Measurements from ENCODE around the gene GDAP1L1. TPM values are rescaled to one million over a fixed set of nuclear protein-coding genes. Genes with fewer than 3 reads are reported as not detected.

Gene GDAP1L1
- total RNA-seq, 1 donor from 2014 or later = 0.40 TPM

DNA sequence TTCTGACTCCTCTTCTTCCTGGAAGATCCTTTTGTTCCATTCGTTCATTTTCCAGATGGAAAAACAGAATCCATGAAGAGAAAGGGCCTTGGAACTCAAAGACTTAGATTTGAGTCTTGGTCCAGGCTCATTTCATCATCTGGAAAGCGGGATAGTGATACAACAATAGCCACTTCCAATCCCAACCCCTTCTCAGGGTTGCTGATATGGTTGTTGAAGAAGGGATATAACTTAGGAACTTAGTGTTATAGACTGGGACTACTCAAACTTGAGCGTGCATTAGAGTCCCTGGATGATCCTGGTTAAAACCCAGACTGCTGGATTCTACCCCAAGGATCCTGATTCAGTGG lies 1.3 kb downstream of the GDAP1L1 start:
- H3K4me3 Mint-ChIP-seq = no peak overlapping the region
- no peak for DNase-seq (ENCODE audit: low spot score in 2 of 2, unreplicated experiment in 2 of 2)
- no peaks in the 10 kb centered on the region for H3K9me3 Mint-ChIP-seq
- H3K27ac Mint-ChIP-seq = no peak overlapping the region
- peaks cover 9% of the 10 kb centered on the region for H3K4me1 Mint-ChIP-seq
- no peaks in the 10 kb centered on the region for H3K36me3 Mint-ChIP-seq
- H3K27me3 Mint-ChIP-seq (ENCODE audit: low read depth) = peaks cover 49% of the 10 kb centered on the region
- TF ChIP-seq, protein P1, sequence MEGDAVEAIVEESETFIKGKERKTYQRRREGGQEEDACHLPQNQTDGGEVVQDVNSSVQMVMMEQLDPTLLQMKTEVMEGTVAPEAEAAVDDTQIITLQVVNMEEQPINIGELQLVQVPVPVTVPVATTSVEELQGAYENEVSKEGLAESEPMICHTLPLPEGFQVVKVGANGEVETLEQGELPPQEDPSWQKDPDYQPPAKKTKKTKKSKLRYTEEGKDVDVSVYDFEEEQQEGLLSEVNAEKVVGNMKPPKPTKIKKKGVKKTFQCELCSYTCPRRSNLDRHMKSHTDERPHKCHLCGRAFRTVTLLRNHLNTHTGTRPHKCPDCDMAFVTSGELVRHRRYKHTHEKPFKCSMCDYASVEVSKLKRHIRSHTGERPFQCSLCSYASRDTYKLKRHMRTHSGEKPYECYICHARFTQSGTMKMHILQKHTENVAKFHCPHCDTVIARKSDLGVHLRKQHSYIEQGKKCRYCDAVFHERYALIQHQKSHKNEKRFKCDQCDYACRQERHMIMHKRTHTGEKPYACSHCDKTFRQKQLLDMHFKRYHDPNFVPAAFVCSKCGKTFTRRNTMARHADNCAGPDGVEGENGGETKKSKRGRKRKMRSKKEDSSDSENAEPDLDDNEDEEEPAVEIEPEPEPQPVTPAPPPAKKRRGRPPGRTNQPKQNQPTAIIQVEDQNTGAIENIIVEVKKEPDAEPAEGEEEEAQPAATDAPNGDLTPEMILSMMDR (IDR thresholded peaks at IDR 0.05; ENCODE audit: unreplicated experiment) = no peak

DNA sequence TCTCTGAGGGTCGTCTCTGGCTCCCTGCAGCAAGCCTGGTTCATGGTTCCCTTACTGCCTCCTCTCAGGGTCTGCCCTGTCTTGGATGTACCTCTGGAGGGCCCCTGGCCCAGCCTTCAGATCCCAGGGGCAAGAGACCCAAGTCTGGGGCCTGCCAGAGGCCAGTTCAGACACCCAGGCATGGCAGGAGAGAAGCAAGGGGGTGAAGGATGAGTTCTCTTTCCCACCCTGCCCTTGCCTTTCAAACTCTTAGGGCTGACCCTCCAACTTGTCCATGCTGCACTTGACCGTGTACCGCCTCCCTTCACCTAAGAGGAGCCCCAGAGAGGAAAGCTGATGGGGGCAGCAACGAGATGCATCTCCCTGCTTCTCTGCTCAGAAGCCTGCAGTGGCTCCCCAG lies 4.2 kb downstream of the GDAP1L1 start:
- H3K4me1 Mint-ChIP-seq = peaks cover 9% of the 10 kb centered on the region
- no peak overlapping the region for H3K27ac Mint-ChIP-seq
- no peaks in the 10 kb centered on the region for H3K36me3 Mint-ChIP-seq
- H3K4me3 Mint-ChIP-seq = no peak overlapping the region
- TF ChIP-seq, protein P1 (IDR thresholded peaks at IDR 0.05; ENCODE audit: unreplicated experiment) = no peak
- peaks cover 22% of the 10 kb centered on the region for H3K27me3 Mint-ChIP-seq (ENCODE audit: low read depth)
- H3K9me3 Mint-ChIP-seq = no peaks in the 10 kb centered on the region
- no peak for DNase-seq (ENCODE audit: low spot score in 2 of 2, unreplicated experiment in 2 of 2)

DNA sequence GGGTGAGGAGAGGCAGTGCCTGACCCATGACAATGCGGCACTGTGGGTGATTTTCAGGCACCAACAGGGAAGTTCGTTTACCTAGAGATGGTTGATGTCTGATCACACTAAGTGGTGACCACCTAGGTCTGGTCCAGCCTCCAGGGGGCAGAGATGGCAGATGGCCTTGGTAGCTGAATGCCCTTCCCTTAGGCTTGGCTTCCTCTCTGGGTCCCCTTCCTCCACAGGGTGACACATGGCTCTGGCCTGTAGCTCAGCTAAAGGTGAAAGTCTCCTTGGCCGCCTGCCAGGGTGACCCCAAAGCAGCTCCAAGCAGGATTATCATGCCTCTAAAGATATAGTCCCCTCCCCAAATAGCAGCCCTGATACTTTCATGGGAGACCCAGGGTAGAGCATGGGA lies 6.4 kb downstream of the GDAP1L1 start:
- DNase-seq (ENCODE audit: low spot score in 2 of 2, unreplicated experiment in 2 of 2) = no peak
- no peak overlapping the region for H3K4me3 Mint-ChIP-seq
- TF ChIP-seq, protein P1 (IDR thresholded peaks at IDR 0.05; ENCODE audit: unreplicated experiment) = no peak

DNA sequence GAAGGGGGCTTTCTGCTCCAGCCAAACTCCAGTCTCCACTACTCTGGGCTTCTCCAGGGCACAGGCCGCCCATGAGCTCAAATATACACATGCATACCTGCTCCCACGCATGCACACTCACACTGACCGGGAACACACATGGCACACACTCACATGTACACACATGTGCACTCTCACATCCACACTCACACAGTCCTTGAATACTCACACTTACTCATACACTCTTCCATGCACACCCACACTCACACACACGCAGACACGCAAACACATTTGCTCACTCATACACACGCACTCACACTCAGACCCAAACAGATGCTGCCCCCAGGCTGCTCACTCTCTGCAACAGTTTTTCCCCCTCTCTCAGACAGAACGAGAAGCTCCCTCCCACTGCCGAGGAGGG lies 7.0 kb downstream of the GDAP1L1 start:
- no peaks in the 10 kb centered on the region for H3K4me1 Mint-ChIP-seq
- H3K27me3 Mint-ChIP-seq (ENCODE audit: low read depth) = no peaks in the 10 kb centered on the region
- DNase-seq (ENCODE audit: low spot score in 2 of 2, unreplicated experiment in 2 of 2) = no peak
- no peaks in the 10 kb centered on the region for H3K9me3 Mint-ChIP-seq
- no peaks in the 10 kb centered on the region for H3K36me3 Mint-ChIP-seq
- no peak overlapping the region for H3K4me3 Mint-ChIP-seq
- TF ChIP-seq, protein P1 (IDR thresholded peaks at IDR 0.05; ENCODE audit: unreplicated experiment) = no peak
- no peak overlapping the region for H3K27ac Mint-ChIP-seq

More for the DNA sequence above, 6.4 kb downstream of the GDAP1L1 start:
- peaks cover 2% of the 10 kb centered on the region for H3K27me3 Mint-ChIP-seq (ENCODE audit: low read depth)
- H3K4me1 Mint-ChIP-seq = no peaks in the 10 kb centered on the region
- H3K36me3 Mint-ChIP-seq = no peaks in the 10 kb centered on the region
- no peak overlapping the region for H3K27ac Mint-ChIP-seq
- H3K9me3 Mint-ChIP-seq = no peaks in the 10 kb centered on the region

DNA sequence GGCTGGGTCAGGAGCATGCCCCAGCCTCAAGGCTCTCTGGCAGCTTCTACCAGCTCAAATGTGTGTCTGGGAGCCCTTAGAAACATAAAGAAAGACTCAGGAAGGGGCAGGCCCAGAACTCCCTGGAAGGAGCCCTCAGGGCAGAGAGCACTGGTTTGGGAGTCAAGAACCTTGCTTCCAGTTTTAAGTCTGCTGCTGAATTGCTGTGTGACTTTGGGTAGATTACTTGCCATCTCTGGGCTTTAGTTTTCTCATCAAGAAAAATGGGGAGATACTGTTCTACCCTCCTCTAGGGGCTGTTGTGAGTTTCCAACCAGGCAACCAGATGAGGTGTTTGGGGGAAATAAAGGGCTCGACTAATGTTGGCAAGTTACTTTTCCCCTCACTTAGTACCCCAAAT lies 8.8 kb downstream of the GDAP1L1 start:
- H3K27ac Mint-ChIP-seq = no peak overlapping the region
- no peaks in the 10 kb centered on the region for H3K27me3 Mint-ChIP-seq (ENCODE audit: low read depth)
- H3K9me3 Mint-ChIP-seq = no peaks in the 10 kb centered on the region
- TF ChIP-seq, protein P1 (IDR thresholded peaks at IDR 0.05; ENCODE audit: unreplicated experiment) = no peak
- no peak overlapping the region for H3K4me3 Mint-ChIP-seq
- no peaks in the 10 kb centered on the region for H3K36me3 Mint-ChIP-seq
- no peaks in the 10 kb centered on the region for H3K4me1 Mint-ChIP-seq
- no peak for DNase-seq (ENCODE audit: low spot score in 2 of 2, unreplicated experiment in 2 of 2)

DNA sequence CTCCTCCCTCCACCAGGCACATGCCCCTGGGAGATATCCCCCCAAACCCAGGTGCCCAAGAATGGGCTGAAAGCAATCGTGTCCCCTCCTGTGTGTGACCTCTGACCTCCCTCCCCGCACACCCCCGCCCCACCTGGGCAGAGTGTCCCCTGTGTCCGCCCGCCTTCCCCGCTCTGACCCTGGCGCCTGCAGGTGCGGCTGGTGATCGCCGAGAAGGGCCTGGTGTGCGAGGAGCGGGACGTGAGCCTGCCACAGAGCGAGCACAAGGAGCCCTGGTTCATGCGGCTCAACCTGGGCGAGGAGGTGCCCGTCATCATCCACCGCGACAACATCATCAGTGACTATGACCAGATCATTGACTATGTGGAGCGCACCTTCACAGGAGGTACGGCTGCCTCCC lies 9.9 kb downstream of the GDAP1L1 start:
- DNase-seq (ENCODE audit: low spot score in 2 of 2, unreplicated experiment in 2 of 2) = no peak
- Mint-ChIP-seq H3K36me3 (no peaks in the 10 kb centered on the region), H3K4me1 (no peaks in the 10 kb centered on the region), H3K4me3 (no peak overlapping the region), H3K27ac (no peak overlapping the region), H3K9me3 (no peaks in the 10 kb centered on the region), H3K27me3 (ENCODE audit: low read depth) (no peaks in the 10 kb centered on the region)
- TF ChIP-seq, protein P1 (IDR thresholded peaks at IDR 0.05; ENCODE audit: unreplicated experiment) = no peak
